Lower leg skin (tissue), 3 donors: ENCODE data around the gene AKR7A3.

Experiments used
- POLR2A ChIP-seq, 2 donors: fragments of 450-650 bp; IDR thresholded peaks; one replicate each; pipeline ENCODE4 v1.6.1; 2016 to 2017; ENCODE audit warnings: antibody characterized with exemption in 2 of 2, mild to moderate bottlenecking in 1 of 2, moderate library complexity in 1 of 2
- TF ChIP-seq, protein P1 (sequence below), 3 donors: fragments of 450-650 bp; IDR thresholded peaks; one replicate each; pipeline ENCODE4 v1.5.1; 2016; ENCODE audit warnings: antibody characterized with exemption in 3 of 3, mild to moderate bottlenecking in 3 of 3, moderate library complexity in 2 of 3

DNA sequence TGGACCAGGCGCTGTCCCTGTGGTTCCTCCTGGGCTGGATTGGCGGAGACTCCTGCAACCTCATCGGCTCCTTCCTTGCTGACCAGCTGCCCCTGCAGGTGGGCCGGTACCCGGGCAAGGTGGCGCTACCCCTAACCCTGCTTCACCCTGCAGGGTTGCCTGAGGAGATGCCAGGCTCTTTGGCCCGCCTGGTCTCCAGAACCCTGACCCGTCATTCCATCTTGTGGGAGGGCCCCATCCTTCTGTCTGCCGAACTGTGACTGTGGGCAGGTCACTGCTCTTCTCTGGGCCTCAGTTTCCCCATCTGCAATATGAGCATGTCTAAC lies 36.1 kb upstream of the AKR7A3 start:
- no peak for TF ChIP-seq POLR2A (IDR thresholded peaks at IDR 0.05)
- TF ChIP-seq, protein P1, sequence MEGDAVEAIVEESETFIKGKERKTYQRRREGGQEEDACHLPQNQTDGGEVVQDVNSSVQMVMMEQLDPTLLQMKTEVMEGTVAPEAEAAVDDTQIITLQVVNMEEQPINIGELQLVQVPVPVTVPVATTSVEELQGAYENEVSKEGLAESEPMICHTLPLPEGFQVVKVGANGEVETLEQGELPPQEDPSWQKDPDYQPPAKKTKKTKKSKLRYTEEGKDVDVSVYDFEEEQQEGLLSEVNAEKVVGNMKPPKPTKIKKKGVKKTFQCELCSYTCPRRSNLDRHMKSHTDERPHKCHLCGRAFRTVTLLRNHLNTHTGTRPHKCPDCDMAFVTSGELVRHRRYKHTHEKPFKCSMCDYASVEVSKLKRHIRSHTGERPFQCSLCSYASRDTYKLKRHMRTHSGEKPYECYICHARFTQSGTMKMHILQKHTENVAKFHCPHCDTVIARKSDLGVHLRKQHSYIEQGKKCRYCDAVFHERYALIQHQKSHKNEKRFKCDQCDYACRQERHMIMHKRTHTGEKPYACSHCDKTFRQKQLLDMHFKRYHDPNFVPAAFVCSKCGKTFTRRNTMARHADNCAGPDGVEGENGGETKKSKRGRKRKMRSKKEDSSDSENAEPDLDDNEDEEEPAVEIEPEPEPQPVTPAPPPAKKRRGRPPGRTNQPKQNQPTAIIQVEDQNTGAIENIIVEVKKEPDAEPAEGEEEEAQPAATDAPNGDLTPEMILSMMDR (IDR thresholded peaks at IDR 0.05) = no peak
